BJ (cell line): ENCODE data around the gene SNX9. TPM values are rescaled to one million over a fixed set of nuclear protein-coding genes. Genes with fewer than 3 reads are reported as not detected.

Experiments
- CTCF ChIA-PET: fragments of 350-600 bp; formaldehyde crosslinking; extraction: SDS; loops from one replicate; lab custom pipeline; 2021; ENCODE audit warnings: antibody characterized with exemption, inconsistent platforms; lab: Yijun Ruan, JAX
- POLR2A ChIA-PET: fragments of 300-600 bp; sonication (Branson Sonifier 250); formaldehyde crosslinking; extraction: SDS; loops from one replicate; lab custom pipeline; 2021; ENCODE audit warnings: antibody characterized with exemption; lab: Charles Lee
- DNase-seq: peaks from one replicate; pipeline ENCODE4 v3.0.0-alpha.2; 2011; ENCODE audit warnings: low read depth
- H3K27me3 ChIP-seq: 2 replicates; pipeline ENCODE4 v1.6.0; 2011; ENCODE audit warnings: low read length; ENCODE audit not compliant: control insufficient read depth, insufficient read depth
- H3K36me3 ChIP-seq: 2 replicates; pipeline ENCODE4 v1.5.1; 2011; ENCODE audit warnings: low read length; ENCODE audit not compliant: control insufficient read depth, insufficient read depth
- H3K4me3 ChIP-seq: 2 replicates; pipeline ENCODE4 v1.5.1; 2011; ENCODE audit warnings: low read depth, mild to moderate bottlenecking, control low read depth, low read length
- polyA plus RNA-seq: library from polyadenylated mRNA; depleted of rRNA; stranded (reverse); fragments of >200 nt; gene quantifications from 2 replicates; pipeline ENCODE4 v1.2.3, GENCODE V29; 2011
- TF ChIP-seq, protein P1 (sequence below): IDR thresholded peaks from 2 replicates; pipeline ENCODE4 v1.5.1; 2011; ENCODE audit warnings: low read depth, mild to moderate bottlenecking, control low read depth, inconsistent platforms, low read length, moderate library complexity; ENCODE audit not compliant: insufficient read depth

Gene SNX9
- polyA plus RNA-seq, 1 experiment: 75.1 TPM

DNA sequence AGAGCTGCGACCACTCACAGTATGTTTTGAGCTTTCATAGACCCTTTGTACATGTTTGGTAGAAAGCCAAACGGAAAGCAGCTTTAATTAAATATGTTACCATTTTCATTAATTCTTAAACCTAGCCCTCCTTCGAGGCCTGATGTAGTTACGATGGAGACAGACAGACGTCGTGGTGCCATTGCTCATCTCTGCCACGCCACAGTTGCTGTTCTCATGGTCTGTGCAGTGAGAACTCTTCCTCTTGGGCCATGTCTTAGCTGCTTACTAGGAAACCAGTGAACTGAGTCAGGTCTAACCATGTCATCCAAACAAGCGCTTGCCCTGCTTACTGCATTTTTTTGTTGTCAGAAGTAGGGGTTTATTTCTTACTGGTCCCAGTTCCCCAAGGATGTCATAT lies 62.8 kb downstream of the SNX9 start:
- Histone ChIP-seq H3K27me3 (no peaks in the 10 kb centered on the region), H3K36me3 (peaks cover 14% of the 10 kb centered on the region), H3K4me3 (no peak overlapping the region)
- ChIA-PET CTCF (no interaction called here), POLR2A (no interaction called here)
- TF ChIP-seq, protein P1, sequence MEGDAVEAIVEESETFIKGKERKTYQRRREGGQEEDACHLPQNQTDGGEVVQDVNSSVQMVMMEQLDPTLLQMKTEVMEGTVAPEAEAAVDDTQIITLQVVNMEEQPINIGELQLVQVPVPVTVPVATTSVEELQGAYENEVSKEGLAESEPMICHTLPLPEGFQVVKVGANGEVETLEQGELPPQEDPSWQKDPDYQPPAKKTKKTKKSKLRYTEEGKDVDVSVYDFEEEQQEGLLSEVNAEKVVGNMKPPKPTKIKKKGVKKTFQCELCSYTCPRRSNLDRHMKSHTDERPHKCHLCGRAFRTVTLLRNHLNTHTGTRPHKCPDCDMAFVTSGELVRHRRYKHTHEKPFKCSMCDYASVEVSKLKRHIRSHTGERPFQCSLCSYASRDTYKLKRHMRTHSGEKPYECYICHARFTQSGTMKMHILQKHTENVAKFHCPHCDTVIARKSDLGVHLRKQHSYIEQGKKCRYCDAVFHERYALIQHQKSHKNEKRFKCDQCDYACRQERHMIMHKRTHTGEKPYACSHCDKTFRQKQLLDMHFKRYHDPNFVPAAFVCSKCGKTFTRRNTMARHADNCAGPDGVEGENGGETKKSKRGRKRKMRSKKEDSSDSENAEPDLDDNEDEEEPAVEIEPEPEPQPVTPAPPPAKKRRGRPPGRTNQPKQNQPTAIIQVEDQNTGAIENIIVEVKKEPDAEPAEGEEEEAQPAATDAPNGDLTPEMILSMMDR: no peak
- DNase-seq: no peak

DNA sequence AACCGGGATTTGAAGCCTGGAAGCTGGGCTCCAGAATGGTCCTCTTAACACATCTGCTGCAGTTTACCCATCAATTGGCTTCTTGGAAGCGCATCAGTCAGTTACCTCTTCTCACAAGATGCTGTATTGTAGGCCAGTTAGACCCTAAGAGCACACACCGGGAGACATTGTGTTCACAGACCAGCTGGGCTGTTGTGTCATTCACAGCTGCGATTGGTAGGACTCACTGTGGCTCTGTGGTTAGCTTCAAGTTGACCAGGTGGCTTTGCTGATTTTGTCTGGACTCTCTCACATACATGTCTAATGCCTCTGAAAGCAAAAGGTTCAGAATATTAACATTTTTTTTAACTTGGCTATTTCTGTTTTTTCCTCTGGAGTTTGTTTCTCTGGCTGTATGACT lies 64.8 kb downstream of the SNX9 start:
- Histone ChIP-seq H3K36me3 (peaks cover 15% of the 10 kb centered on the region), H3K27me3 (no peaks in the 10 kb centered on the region), H3K4me3 (no peak overlapping the region)
- ChIA-PET POLR2A (no interaction called here), CTCF (interaction anchor here (1.8 kb wide), 1 partner anchor 15 kb away, joined by 6 read pairs; no protein-coding TSS in a partner anchor)
- DNase-seq: no peak
- TF ChIP-seq, protein P1: no peak

DNA sequence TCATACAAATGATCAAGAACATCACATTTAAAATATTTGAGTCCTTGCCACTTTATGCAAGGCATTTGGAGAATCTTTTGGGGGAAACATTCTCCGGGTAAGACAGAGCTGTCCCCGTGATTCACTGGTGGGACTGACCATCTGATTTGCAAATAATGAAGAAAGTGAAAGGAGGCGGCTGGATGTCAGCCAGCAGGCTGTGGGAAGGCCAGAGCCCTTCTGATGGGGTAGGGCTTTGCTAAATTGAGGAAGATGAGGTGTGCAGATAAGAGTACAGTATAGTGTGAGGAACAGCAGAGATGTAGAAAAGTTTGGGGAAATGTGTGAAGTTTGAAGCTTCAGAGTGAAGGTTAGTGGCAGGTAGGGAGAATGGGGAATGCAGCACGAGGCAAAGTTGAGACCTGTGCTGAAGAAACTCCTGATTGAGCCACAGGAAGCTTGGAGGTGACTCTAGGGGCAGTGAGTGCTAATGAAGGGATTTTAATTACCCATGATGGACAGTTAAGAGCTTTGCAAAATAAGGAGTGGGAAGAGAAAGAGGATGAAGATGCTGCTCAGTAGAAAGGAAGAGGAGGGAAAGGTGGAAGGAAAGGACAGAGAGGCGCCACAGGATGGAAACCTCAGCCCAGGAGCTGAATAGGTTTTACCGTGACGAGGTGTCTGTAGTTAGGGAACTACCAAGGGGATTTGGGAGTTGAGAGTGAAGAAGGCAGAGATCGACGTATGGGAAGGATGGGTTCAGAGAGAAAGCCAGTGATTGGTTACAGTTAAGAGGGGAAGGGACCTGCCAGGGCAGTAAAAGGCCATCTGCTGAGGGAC lies 68.7 kb downstream of the SNX9 start:
- TF ChIP-seq, protein P1: no peak
- DNase-seq: no peak
- peaks cover 10% of the 10 kb centered on the region for H3K36me3 ChIP-seq
- ChIA-PET CTCF (interaction anchor here (1.7 kb wide), 1 partner anchor 9 kb away, joined by 5 read pairs; no protein-coding TSS in a partner anchor), POLR2A (no interaction called here)
- H3K4me3 ChIP-seq: no peak overlapping the region
- no peaks in the 10 kb centered on the region for H3K27me3 ChIP-seq

DNA sequence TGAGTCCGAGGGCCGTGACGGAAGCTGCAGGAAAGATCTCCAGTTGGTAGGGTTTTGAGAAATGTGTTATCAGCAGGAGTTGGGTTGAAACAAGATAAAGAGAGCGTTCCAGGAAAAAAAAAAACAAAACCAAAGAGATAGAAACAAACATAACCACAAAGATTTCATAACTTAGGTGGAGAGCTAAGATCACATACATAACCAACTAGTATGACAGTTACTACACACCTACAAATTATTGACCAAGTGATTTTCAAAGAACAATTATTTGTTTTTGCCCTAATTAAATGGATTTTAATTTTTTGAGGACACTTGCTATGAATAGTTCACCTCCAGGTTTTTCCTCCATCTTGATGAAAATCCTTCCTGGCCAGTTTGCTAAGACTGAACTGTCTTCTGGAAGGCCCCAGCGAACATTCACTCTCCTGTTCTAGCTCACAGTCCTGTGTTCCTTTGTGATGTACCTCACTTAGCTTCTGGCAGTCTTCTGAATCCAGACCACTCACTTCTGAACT lies 69.4 kb downstream of the SNX9 start:
- no peaks in the 10 kb centered on the region for H3K27me3 ChIP-seq
- no peak overlapping the region for H3K4me3 ChIP-seq
- no peak for DNase-seq
- TF ChIP-seq, protein P1: no peak
- CTCF ChIA-PET: no interaction called here
- POLR2A ChIA-PET: interaction anchor here (0.6 kb wide), 1 partner anchor 1174 kb away, joined by 4 read pairs; no protein-coding TSS in a partner anchor
- peaks cover 13% of the 10 kb centered on the region for H3K36me3 ChIP-seq

DNA sequence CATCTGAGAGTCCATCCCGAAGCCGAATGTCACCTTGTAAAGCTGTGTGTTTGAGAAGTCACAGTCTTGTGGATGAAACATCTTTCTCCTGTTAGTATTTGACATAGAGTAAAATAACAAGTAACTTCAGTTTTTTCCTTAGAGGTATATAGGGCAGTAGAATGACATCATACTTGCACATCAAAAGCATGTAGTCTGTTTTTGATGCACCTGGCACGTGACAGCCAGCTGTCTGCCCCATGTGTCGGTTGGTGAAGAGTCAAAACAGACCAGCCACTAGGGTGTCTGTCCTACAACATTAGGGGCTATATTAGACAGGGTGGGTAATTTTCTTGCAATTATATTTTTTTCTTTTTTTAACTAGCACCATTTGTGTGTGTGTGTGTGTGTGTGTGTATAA lies 70.2 kb downstream of the SNX9 start:
- POLR2A ChIA-PET: no interaction called here

More for the DNA sequence above, 70.2 kb downstream of the SNX9 start:
- TF ChIP-seq, protein P1: no peak
- no peak for DNase-seq
- peaks cover 11% of the 10 kb centered on the region for H3K36me3 ChIP-seq
- H3K27me3 ChIP-seq: no peaks in the 10 kb centered on the region
- CTCF ChIA-PET: no interaction called here
- H3K4me3 ChIP-seq: no peak overlapping the region
